SHP77 treated with DMSO at 0.1 percent for 48 hours (cell line): ENCODE data around the gene CARMIL1.

Experiments used
- DNase-seq: peaks from one replicate; lab custom pipeline; 2025; lab: John Stamatoyannopoulos, UW

CARMIL1 gene

DNA sequence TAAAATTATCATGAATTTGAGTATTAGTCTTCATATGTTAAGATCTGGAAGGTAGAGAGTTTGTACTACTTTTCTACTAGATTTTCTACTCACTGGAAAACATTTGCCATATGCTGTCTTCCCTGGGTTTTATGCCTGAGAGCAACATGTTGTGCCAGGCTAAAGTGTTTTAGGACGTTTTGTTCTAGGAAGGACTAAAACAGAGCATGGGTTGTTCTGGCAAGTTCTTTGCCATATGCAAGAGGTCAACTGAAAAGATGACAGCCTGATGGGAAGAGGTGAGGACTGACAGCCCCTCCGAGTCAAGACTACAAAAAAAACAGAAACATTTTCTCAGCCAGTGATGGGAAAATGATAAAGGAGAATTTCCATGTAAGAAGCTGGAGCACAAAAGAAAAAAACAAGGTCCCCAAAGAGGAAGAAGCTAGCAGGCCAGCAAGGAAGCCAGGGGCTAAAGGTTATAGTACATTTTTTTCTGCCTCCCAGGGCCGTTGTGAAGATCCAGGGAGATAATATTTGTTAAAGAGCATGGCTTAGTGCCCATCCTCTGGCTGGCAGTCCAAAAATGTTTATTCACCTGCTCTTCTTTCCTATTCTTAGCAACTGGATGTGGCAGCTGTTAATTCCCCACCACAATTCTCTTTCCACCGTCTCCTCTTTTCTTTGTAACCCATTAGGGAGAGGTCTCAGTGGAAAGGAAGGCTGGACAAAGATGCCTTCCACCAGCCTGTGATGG lies 380.6 kb downstream of the CARMIL1 start:
- peak; percentile 94 for DNase-seq

DNA sequence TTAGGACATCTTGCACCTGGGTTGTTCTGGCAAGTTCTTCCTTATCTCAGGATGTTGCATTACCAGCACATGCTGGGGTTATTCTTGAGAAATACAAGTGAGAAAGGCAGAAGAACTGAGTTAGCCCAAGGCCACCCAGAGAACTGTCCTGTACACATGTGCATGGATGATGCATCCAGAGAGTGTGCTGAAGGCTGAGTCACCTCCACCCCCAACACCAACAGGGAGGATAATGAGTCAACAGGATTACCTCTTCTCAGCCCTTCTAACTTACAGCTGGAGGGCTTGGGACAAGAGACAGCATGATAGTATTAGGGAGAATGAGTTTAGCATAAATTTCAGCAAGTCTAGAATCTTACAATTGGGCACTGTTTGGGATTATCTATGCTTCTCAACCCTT lies 381.3 kb downstream of the CARMIL1 start:
- DNase-seq, result peak; percentile 76

DNA sequence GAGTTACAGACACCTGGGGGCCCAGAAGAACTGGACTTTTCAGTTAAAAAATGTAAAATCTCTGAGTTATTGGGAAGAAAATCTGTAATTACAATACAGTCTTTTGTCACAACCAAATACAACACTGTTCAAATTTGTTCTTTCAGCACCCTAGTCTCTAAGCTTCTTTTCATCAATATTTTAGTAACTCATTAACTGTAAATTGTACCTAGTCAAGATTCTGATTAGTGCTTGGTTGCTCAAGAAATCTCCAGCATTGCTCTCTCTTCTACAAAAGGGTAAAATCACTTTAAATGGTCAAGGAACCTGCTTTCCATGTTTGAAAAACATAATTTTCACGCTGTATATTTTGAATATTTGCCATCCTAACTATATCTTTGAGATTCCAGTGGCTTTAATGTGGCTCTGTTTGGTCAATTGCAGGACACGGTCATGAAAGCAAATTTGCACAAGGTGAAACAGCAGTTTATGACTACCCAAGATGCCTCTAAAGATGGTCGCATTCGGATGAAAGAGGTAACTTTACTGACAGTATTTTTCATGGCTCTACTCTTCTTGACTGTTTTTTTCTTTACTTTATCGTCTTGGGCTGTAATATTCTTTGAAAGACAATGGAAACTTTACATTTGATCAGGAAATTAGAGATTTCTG lies 382.1 kb downstream of the CARMIL1 start:
- no peak for DNase-seq

DNA sequence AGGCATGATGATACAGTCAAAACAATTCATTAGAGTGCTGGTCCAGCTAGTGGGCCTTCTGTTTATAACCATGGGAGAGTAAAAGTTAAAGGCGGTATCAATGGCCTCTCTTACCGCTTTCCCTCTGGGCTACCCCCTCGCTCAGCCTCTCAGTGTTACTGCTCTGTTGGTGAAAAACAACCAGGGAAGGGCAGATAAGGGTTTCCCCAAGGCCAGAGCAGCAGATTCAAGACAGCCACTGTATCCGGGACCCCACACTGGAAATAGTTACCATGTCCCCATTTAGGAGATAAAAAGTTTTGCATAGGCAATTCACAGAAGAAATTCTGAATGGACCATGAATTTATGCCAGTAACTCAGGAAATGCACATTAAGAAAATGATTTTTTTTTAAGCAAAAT lies 386.3 kb downstream of the CARMIL1 start:
- no peak for DNase-seq

DNA sequence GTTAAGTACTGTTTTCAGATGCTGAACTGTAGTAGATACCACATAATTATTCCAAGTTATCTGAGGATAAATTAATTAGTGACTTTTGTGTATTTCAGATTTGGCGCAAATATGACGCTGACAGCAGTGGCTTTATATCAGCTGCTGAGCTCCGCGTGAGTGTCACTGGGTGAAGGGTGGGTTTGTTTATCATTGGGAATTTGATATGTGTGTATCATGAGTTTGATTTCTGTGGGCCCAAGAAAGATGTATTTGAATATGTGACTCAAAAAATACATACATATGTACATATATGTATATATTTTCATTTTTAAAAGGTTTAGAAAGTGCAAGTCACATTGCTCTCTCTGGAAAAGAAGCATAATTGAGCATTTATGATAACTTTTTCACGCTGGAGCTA lies 390.2 kb downstream of the CARMIL1 start:
- DNase-seq, result no peak
